Glutamatergic neuron (in vitro differentiated cells): ENCODE data around the gene GPR180. TPM values are rescaled to one million over a fixed set of nuclear protein-coding genes. Genes with fewer than 3 reads are reported as not detected.

Experiments
- DNase-seq: peaks from one replicate; pipeline ENCODE4 v3.0.0; 2022
- H3K27ac Mint-ChIP-seq: one replicate; pipeline ENCODE4 v1.8.0; 2020; ENCODE audit warnings: mild to moderate bottlenecking, mixed read lengths, inconsistent platforms; ENCODE audit not compliant: unreplicated experiment
- H3K27me3 Mint-ChIP-seq: one replicate; pipeline ENCODE4 v1.8.0; 2020; ENCODE audit warnings: mild to moderate bottlenecking, moderate library complexity, mixed read lengths, inconsistent platforms; ENCODE audit not compliant: unreplicated experiment
- H3K36me3 Mint-ChIP-seq: one replicate; pipeline ENCODE4 v1.8.0; 2020; ENCODE audit warnings: mild to moderate bottlenecking, mixed read lengths, inconsistent platforms; ENCODE audit not compliant: unreplicated experiment
- H3K4me1 Mint-ChIP-seq: one replicate; pipeline ENCODE4 v1.8.0; 2020; ENCODE audit warnings: mild to moderate bottlenecking, low read depth, mixed read lengths, inconsistent platforms; ENCODE audit not compliant: unreplicated experiment
- H3K4me3 Mint-ChIP-seq: one replicate; pipeline ENCODE4 v1.8.0; 2020; ENCODE audit warnings: mild to moderate bottlenecking, mixed read lengths, inconsistent platforms; ENCODE audit not compliant: unreplicated experiment
- H3K9me3 Mint-ChIP-seq: one replicate; pipeline ENCODE4 v1.8.0; 2020; ENCODE audit warnings: mild to moderate bottlenecking, moderate library complexity, mixed read lengths, inconsistent platforms; ENCODE audit not compliant: unreplicated experiment
- CTCF ChIP-seq: fragments of 200-600 bp; sonication (generic); IDR thresholded peaks from one replicate; pipeline ENCODE4 v1.5.0; 2021; ENCODE audit not compliant: partially characterized antibody, unreplicated experiment
- total RNA-seq: library from RNA; stranded (reverse); fragmentation: NEBNext Ultra II Directional; extraction: Animal tissue kit (Norgen Biotek cat#: 25700); gene quantifications from one replicate; pipeline ENCODE4 v1.2.1, GENCODE V29; 2021; ENCODE audit not compliant: unreplicated experiment

GPR180 gene
- total RNA-seq, 1 donor from 2014 or later = 3.0 TPM

GRCh38 chr13:94607056-94607455 lies 5.4 kb downstream of the GPR180 start:
- Mint-ChIP-seq H3K36me3 (no peaks in the 10 kb centered on the region), H3K27me3 (peaks cover 2% of the 10 kb centered on the region), H3K27ac (no peak overlapping the region), H3K4me3 (no peak overlapping the region), H3K4me1 (no peaks in the 10 kb centered on the region), H3K9me3 (peaks cover 2% of the 10 kb centered on the region)
- no peak for TF ChIP-seq CTCF
- DNase-seq = no peak

- no peaks in the 10 kb centered on the region for H3K27me3 Mint-ChIP-seq
- no peak overlapping the region for H3K4me3 Mint-ChIP-seq
- TF ChIP-seq CTCF = no peak
- no peak for DNase-seq
- no peaks in the 10 kb centered on the region for H3K4me1 Mint-ChIP-seq
- H3K9me3 Mint-ChIP-seq = no peaks in the 10 kb centered on the region
- no peak overlapping the region for H3K27ac Mint-ChIP-seq
- H3K36me3 Mint-ChIP-seq = no peaks in the 10 kb centered on the region
Measured at GRCh38 chr13:94607939-94608338, 6.3 kb downstream of the GPR180 start.

- Mint-ChIP-seq H3K9me3 (no peaks in the 10 kb centered on the region), H3K4me1 (no peaks in the 10 kb centered on the region), H3K36me3 (no peaks in the 10 kb centered on the region), H3K4me3 (no peak overlapping the region), H3K27me3 (no peaks in the 10 kb centered on the region), H3K27ac (no peak overlapping the region)
- DNase-seq = no peak
- no peak for TF ChIP-seq CTCF
Measured at GRCh38 chr13:94608586-94608985, 6.9 kb downstream of the GPR180 start.

- Mint-ChIP-seq H3K4me1 (no peaks in the 10 kb centered on the region), H3K4me3 (no peak overlapping the region), H3K9me3 (no peaks in the 10 kb centered on the region), H3K27me3 (no peaks in the 10 kb centered on the region), H3K27ac (no peak overlapping the region), H3K36me3 (no peaks in the 10 kb centered on the region)
- TF ChIP-seq CTCF = no peak
- DNase-seq = no peak
Measured at GRCh38 chr13:94609196-94609595, 7.5 kb downstream of the GPR180 start.

- Mint-ChIP-seq H3K27me3 (no peaks in the 10 kb centered on the region), H3K36me3 (no peaks in the 10 kb centered on the region), H3K27ac (no peak overlapping the region), H3K9me3 (no peaks in the 10 kb centered on the region), H3K4me1 (no peaks in the 10 kb centered on the region), H3K4me3 (no peak overlapping the region)
- TF ChIP-seq CTCF = no peak
- DNase-seq = no peak
Measured at GRCh38 chr13:94610475-94610874, 8.8 kb downstream of the GPR180 start.
